Choroid plexus epithelial cell (primary cell): ENCODE results near the gene MAP3K4.

Experiments
- DNase-seq: peaks from one replicate; pipeline ENCODE4 v3.0.0-alpha.2; 2010; ENCODE audit warnings: low read depth
- H3K4me3 ChIP-seq: 2 replicates; pipeline ENCODE4 v1.5.1; 2011; ENCODE audit warnings: low read depth, mild to moderate bottlenecking, control low read depth, low read length, moderate library complexity
- TF ChIP-seq, protein P1 (sequence below): conservative IDR thresholded peaks from 2 replicates; pipeline ENCODE4 v1.5.1; 2011; ENCODE audit warnings: low read depth, mild to moderate bottlenecking, control low read depth, inconsistent platforms, low read length, moderate library complexity

The MAP3K4 gene

GRCh38 chr6:161079566-161080262 lies 88.1 kb downstream of the MAP3K4 start:
- TF ChIP-seq, protein P1, sequence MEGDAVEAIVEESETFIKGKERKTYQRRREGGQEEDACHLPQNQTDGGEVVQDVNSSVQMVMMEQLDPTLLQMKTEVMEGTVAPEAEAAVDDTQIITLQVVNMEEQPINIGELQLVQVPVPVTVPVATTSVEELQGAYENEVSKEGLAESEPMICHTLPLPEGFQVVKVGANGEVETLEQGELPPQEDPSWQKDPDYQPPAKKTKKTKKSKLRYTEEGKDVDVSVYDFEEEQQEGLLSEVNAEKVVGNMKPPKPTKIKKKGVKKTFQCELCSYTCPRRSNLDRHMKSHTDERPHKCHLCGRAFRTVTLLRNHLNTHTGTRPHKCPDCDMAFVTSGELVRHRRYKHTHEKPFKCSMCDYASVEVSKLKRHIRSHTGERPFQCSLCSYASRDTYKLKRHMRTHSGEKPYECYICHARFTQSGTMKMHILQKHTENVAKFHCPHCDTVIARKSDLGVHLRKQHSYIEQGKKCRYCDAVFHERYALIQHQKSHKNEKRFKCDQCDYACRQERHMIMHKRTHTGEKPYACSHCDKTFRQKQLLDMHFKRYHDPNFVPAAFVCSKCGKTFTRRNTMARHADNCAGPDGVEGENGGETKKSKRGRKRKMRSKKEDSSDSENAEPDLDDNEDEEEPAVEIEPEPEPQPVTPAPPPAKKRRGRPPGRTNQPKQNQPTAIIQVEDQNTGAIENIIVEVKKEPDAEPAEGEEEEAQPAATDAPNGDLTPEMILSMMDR = no peak
- no peak overlapping the region for H3K4me3 ChIP-seq
- peak; percentile 67 for DNase-seq

DNA sequence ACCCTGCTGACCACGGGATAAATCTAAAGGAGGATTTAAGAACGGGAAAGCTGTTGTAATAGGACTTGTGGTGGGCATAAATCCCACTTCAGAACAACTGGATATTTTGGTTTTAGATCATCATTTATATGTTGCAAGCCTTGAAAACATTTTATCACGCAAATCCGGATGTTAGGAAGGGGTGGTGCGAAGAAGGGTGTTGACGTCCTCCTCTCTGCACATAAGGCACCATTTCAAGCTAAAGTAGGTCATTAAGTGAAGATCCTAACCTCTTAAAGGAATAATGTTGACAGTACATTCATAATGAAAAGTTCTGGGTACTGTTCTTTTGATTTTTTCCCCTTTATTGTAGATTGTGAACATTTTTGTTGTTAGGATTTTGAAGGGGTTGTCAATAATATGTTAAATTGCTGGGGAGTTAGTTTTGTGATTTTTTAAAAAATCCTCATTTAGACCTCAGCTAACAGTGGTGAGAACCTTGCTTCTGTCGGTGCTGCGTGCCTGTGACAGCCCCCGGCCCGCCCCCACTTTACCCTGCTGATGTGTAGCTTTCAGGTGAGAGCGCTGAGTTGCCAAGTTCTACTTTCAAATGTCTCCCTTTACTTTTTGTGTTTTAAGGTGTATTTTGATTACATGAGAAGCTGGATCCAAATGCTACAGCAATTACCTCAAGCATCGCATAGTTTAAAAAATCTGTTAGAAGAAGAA lies 88.8 kb downstream of the MAP3K4 start:
- TF ChIP-seq, protein P1 = no peak
- DNase-seq = no peak
- H3K4me3 ChIP-seq = no peak overlapping the region

- no peak overlapping the region for H3K4me3 ChIP-seq
- DNase-seq = no peak
- TF ChIP-seq, protein P1 = no peak
Measured at GRCh38 chr6:161082215-161082614, 90.6 kb downstream of the MAP3K4 start.

GRCh38 chr6:161085246-161085645 lies 93.7 kb downstream of the MAP3K4 start:
- TF ChIP-seq, protein P1 = no peak
- H3K4me3 ChIP-seq = no peak overlapping the region
- peak; percentile 30 for DNase-seq

DNA sequence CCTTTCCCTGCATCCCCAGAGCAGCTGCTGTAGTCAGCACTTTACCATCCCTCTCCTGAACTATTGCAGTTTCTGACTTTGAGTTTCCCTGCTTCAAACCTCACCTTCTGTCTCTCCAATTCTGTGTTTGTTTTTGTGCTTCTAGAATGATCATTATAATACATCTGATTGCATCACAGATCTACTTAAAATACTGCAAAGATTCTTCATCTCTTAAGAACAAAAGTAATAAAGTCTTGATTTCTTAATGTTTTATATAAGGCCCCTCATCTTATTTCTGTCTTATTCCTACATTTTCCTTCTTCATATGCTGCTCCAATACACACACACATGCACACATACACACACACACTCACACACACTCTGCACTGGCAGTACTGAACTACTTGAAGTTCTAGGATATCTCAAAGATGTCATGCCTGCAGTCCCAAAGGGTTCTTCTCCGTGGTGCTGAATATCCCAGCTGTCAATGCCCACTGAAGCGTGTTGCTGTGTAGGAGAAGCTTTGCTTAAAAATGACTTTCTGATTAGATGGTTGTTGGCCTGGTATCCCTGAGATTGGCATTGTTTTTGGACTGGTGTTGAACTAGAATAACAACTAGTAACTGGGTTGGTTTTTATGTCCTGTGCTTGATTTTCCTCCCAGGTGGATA lies 97.2 kb downstream of the MAP3K4 start:
- no peak overlapping the region for H3K4me3 ChIP-seq
- TF ChIP-seq, protein P1 = no peak
- DNase-seq = peak; percentile 44

GRCh38 chr6:161091151-161091550 lies 99.6 kb downstream of the MAP3K4 start:
- DNase-seq = no peak
- H3K4me3 ChIP-seq = no peak overlapping the region
- TF ChIP-seq, protein P1 = no peak
